ENCODE results near the gene RFNG.

Gene RFNG

GRCh38 chr17:82031303-82031884, 20.2 kb downstream of the RFNG start, which contains the start of gene RAC3:
Gene RAC3 (plus strand): TSS chr17:82031678. CDS start chr17:82031762, 84 bp downstream.
- peak; percentile 78 for DNase-seq (ENCODE audit: low spot score)
- no peak for TF ChIP-seq CTCF (IDR thresholded peaks at IDR 0.05; ENCODE audit: borderline replicate concordance, control extremely low read depth, extremely low read depth, insufficient read depth, missing control alignments)
- in situ Hi-C loops (cut with MboI; ENCODE audit: low sequenced_read_pairs, unreplicated experiment) = no loop called here

GRCh38 chr17:82030470-82031302, 20.9 kb downstream of the RFNG start:
- peak; percentile 99 for TF ChIP-seq CTCF (IDR thresholded peaks at IDR 0.05; ENCODE audit: borderline replicate concordance, control extremely low read depth, extremely low read depth, insufficient read depth, missing control alignments)
- peak; percentile 88 for DNase-seq (ENCODE audit: low spot score)
- in situ Hi-C loops (cut with MboI; ENCODE audit: low sequenced_read_pairs, unreplicated experiment) = no loop called here

- no peak for DNase-seq (ENCODE audit: low spot score)
- no peak for TF ChIP-seq CTCF (IDR thresholded peaks at IDR 0.05; ENCODE audit: borderline replicate concordance, control extremely low read depth, extremely low read depth, insufficient read depth, missing control alignments)
- in situ Hi-C loops (cut with MboI; ENCODE audit: low sequenced_read_pairs, unreplicated experiment) = loop anchor here (10.0 kb wide), 1 partner anchor 125 kb away; no protein-coding TSS in a partner anchor
These were observed 21.6 kb downstream of the RFNG start for GRCh38 chr17:82029990-82030469.

GRCh38 chr17:82029391-82029790, 22.2 kb downstream of the RFNG start:
- no peak for TF ChIP-seq CTCF (IDR thresholded peaks at IDR 0.05; ENCODE audit: borderline replicate concordance, control extremely low read depth, extremely low read depth, insufficient read depth, missing control alignments)
- DNase-seq (ENCODE audit: low spot score) = no peak
- in situ Hi-C loops (cut with MboI; ENCODE audit: low sequenced_read_pairs, unreplicated experiment) = loop anchor here (10.0 kb wide), 1 partner anchor 125 kb away; no protein-coding TSS in a partner anchor

- TF ChIP-seq CTCF (IDR thresholded peaks at IDR 0.05; ENCODE audit: borderline replicate concordance, control extremely low read depth, extremely low read depth, insufficient read depth, missing control alignments) = no peak
- in situ Hi-C loops (cut with MboI; ENCODE audit: low sequenced_read_pairs, unreplicated experiment) = loop anchor here (10.0 kb wide), 1 partner anchor 126 kb away; no protein-coding TSS in a partner anchor
- no peak for DNase-seq (ENCODE audit: low spot score)
These were observed 22.6 kb downstream of the RFNG start for GRCh38 chr17:82028966-82029365.

GRCh38 chr17:82028246-82028645, 23.4 kb downstream of the RFNG start:
- no peak for DNase-seq (ENCODE audit: low spot score)
- no peak for TF ChIP-seq CTCF (IDR thresholded peaks at IDR 0.05; ENCODE audit: borderline replicate concordance, control extremely low read depth, extremely low read depth, insufficient read depth, missing control alignments)
- in situ Hi-C loops (cut with MboI; ENCODE audit: low sequenced_read_pairs, unreplicated experiment) = loop anchor here (10.0 kb wide), 1 partner anchor 127 kb away; no protein-coding TSS in a partner anchor
